Measurements from ENCODE around the gene CLN3.

DNA sequence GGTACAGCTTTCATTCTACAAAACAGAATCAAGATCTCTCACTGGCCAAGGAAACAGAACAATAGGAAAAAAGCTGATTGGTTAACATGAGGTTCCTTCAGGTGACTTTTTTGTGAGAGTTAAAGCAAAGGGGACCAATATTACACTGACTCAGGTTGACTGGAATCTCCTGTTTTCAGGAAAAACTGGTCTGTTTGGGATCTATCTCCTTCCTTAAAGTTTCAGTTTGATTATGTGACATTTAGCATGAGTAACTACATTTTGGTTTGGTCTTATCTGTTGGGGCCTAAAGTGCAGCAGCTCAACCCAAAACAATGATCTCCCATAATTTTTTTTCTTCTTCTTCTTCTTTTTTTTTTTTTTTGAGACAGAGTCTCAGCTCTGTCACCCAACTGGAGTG, 37.2 kb upstream of the CLN3 start:
- TF ChIP-seq REST (IDR thresholded peaks at IDR 0.05; ENCODE audit: insufficient read depth in 1 of 2, low read depth in 2 of 2, low read length in 1 of 2) (no peak), CTCF (IDR thresholded peaks at IDR 0.05) (no peak), POLR2AphosphoS5 (IDR thresholded peaks at IDR 0.05; ENCODE audit: low read depth, low read length) (no peak), TCF7L2 (IDR thresholded peaks at IDR 0.05; ENCODE audit: low read depth, low read length) (no peak)

Measured in Panc1 (cell line).